ENCODE results near the gene PHF1. TPM values are rescaled to one million over a fixed set of nuclear protein-coding genes. Genes with fewer than 3 reads are reported as not detected.

The PHF1 gene
- total RNA-seq, 2 donors from 2014 or later: 98.2 to 132 TPM

- WGBS: 40% methylated on average over 12 of the region's 12 CpGs
- intact Hi-C loops (cut with DNase I): loop anchor here (10.0 kb wide), 1 partner anchor 442 kb away; no protein-coding TSS in a partner anchor
- no peak for DNase-seq (ENCODE audit: low spot score)
These were observed 5.7 kb downstream of the PHF1 start for GRCh38 chr6:33416386-33417127.

GRCh38 chr6:33417128-33417902 is 6.5 kb downstream of the PHF1 start:
- peak; percentile 14 for DNase-seq (ENCODE audit: low spot score)
- under 1% methylated on average over 25 of the region's 25 CpGs for WGBS
- peaks cover 8% of the 10 kb centered on the region for H3K4me1 ChIP-seq (replicated peaks)
- peak overlapping the region; percentile 42 to 56 for H3K4me3 ChIP-seq
- H3K27ac ChIP-seq: peak overlapping the region; percentile 93 to 95
- intact Hi-C loops (cut with DNase I): loop anchor here (10.0 kb wide), 1 partner anchor 443 kb away; no protein-coding TSS in a partner anchor
- no peaks in the 10 kb centered on the region for H3K27me3 ChIP-seq (replicated peaks; ENCODE audit: insufficient read depth)
- no peaks in the 10 kb centered on the region for H3K9me3 ChIP-seq
- TF ChIP-seq CTCF (IDR thresholded peaks at IDR 0.05) (no peak), POLR2A (IDR thresholded peaks at IDR 0.05) (no peak), POLR2AphosphoS5 (IDR thresholded peaks at IDR 0.05) (no peak)
- no peaks in the 10 kb centered on the region for H3K36me3 ChIP-seq

More at GRCh38 chr6:33416386-33417127, 5.7 kb downstream of the PHF1 start:
- Histone ChIP-seq H3K4me3 (peak overlapping the region; percentile 42 to 56), H3K36me3 (no peaks in the 10 kb centered on the region), H3K27me3 (replicated peaks; ENCODE audit: insufficient read depth) (no peaks in the 10 kb centered on the region), H3K4me1 (replicated peaks) (peaks cover 12% of the 10 kb centered on the region), H3K9me3 (no peaks in the 10 kb centered on the region), H3K27ac (peak overlapping the region; percentile 93 to 95)
- no peak for TF ChIP-seq POLR2A (IDR thresholded peaks at IDR 0.05)
- TF ChIP-seq POLR2AphosphoS5 (IDR thresholded peaks at IDR 0.05): no peak
- TF ChIP-seq CTCF (IDR thresholded peaks at IDR 0.05): no peak

- Histone ChIP-seq H3K4me1 (replicated peaks) (peaks cover 6% of the 10 kb centered on the region), H3K4me3 (peak within 1 kb of the TSS; percentile 42 to 56), H3K27me3 (replicated peaks; ENCODE audit: insufficient read depth) (no peaks in the 10 kb centered on the region), H3K36me3 (no peaks in the 10 kb centered on the region), H3K9me3 (no peaks in the 10 kb centered on the region), H3K27ac (peak within 1 kb of the TSS; percentile 93 to 95)
- under 1% methylated on average over 49 of the region's 51 CpGs for WGBS
- intact Hi-C loops (cut with DNase I): loop anchor here (10.0 kb wide), 1 partner anchor 443 kb away; no protein-coding TSS in a partner anchor
- peak; percentile 100 for DNase-seq (ENCODE audit: low spot score)
- TF ChIP-seq POLR2A (IDR thresholded peaks at IDR 0.05): peak; percentile 72
- TF ChIP-seq CTCF (IDR thresholded peaks at IDR 0.05): peak in 3 of 4 experiments; percentile 35 to 71 (median 59)
- TF ChIP-seq POLR2AphosphoS5 (IDR thresholded peaks at IDR 0.05): peak; percentile 100
These were observed 7.3 kb downstream of the PHF1 start, which contains the start of gene CUTA for GRCh38 chr6:33417903-33418689. Gene CUTA (minus strand): TSS chr6:33418107. CDS start chr6:33418000, 107 bp downstream.

- intact Hi-C loops (cut with DNase I): loop anchor here (10.0 kb wide), 1 partner anchor 444 kb away; no protein-coding TSS in a partner anchor
- whole genome bisulfite sequencing: 46% methylated on average over 8 of the region's 8 CpGs
These were observed 8.0 kb downstream of the PHF1 start for GRCh38 chr6:33418690-33419291.

More at GRCh38 chr6:33418690-33419291, 8.0 kb downstream of the PHF1 start:
- no peaks in the 10 kb centered on the region for H3K36me3 ChIP-seq
- H3K4me3 ChIP-seq: peak overlapping the region; percentile 42 to 56
- peak overlapping the region; percentile 93 to 95 for H3K27ac ChIP-seq
- H3K4me1 ChIP-seq (replicated peaks): peaks cover 6% of the 10 kb centered on the region
- no peak for TF ChIP-seq POLR2A (IDR thresholded peaks at IDR 0.05)
- no peak for TF ChIP-seq POLR2AphosphoS5 (IDR thresholded peaks at IDR 0.05)
- no peak for TF ChIP-seq CTCF (IDR thresholded peaks at IDR 0.05)
- no peaks in the 10 kb centered on the region for H3K27me3 ChIP-seq (replicated peaks; ENCODE audit: insufficient read depth)
- DNase-seq (ENCODE audit: low spot score): no peak
- no peaks in the 10 kb centered on the region for H3K9me3 ChIP-seq

Measured in prostate gland (tissue), 2 donors.